SK-N-SH treated with all-trans-retinoic acid at 6 μM for 48 hours (cell line): Measurements from ENCODE around the gene C10orf120.

ENCODE experiments used
- BACH2 ChIP-seq: fragments of 250-450 bp; sonication (Bioruptor Pico); IDR thresholded peaks from 2 replicates; pipeline ENCODE4 v1.9.0; 2021; ENCODE audit warnings: mild to moderate bottlenecking, borderline replicate concordance
- CREB5 ChIP-seq: fragments of 250-450 bp; sonication (Bioruptor Pico); IDR thresholded peaks from 2 replicates; pipeline ENCODE4 v1.5.1; 2020; ENCODE audit warnings: low read depth, mild to moderate bottlenecking, moderate library complexity
- ISL1 ChIP-seq: fragments of 250-450 bp; sonication (Bioruptor Pico); IDR thresholded peaks from 2 replicates; pipeline ENCODE4 v2.1.2; 2022; ENCODE audit warnings: mild to moderate bottlenecking, moderate library complexity
- POU6F1 ChIP-seq: fragments of 250-450 bp; sonication (Bioruptor Pico); IDR thresholded peaks from 2 replicates; pipeline ENCODE4 v1.8.0; 2021; ENCODE audit warnings: low read depth, mild to moderate bottlenecking, moderate library complexity, borderline replicate concordance
- RARB ChIP-seq: fragments of 250-450 bp; sonication (Bioruptor Pico); IDR thresholded peaks from 2 replicates; pipeline ENCODE4 v1.8.0; 2021; ENCODE audit warnings: mild to moderate bottlenecking, moderate library complexity
- SNAI2 ChIP-seq: fragments of 250-450 bp; sonication (Bioruptor Pico); IDR thresholded peaks from 2 replicates; pipeline ENCODE4 v1.5.0; 2020; ENCODE audit warnings: mild to moderate bottlenecking, moderate library complexity
- TCF4 ChIP-seq: fragments of 250-450 bp; sonication (Bioruptor Pico); IDR thresholded peaks from 2 replicates; pipeline ENCODE4 v1.8.0; 2021; ENCODE audit warnings: mild to moderate bottlenecking, moderate library complexity, borderline replicate concordance
- ZFP3 ChIP-seq: fragments of 250-450 bp; sonication (Bioruptor Pico); IDR thresholded peaks from 2 replicates; pipeline ENCODE4 v1.5.0; 2020; ENCODE audit warnings: mild to moderate bottlenecking, moderate library complexity
- ZNF565 ChIP-seq: fragments of 450-650 bp; formaldehyde crosslinking; conservative IDR thresholded peaks from 2 replicates; pipeline ENCODE4 v1.5.0; 2020; ENCODE audit warnings: low read depth, mild to moderate bottlenecking, moderate library complexity
- ZNF70 ChIP-seq: fragments of 450-650 bp; formaldehyde crosslinking; IDR thresholded peaks from 2 replicates; pipeline ENCODE4 v1.5.0; 2020; ENCODE audit warnings: mild to moderate bottlenecking, moderate library complexity
- ZNF8 ChIP-seq: fragments of 450-650 bp; formaldehyde crosslinking; IDR thresholded peaks from 2 replicates; pipeline ENCODE4 v1.5.0; 2020; ENCODE audit warnings: mild to moderate bottlenecking, moderate library complexity
- TF ChIP-seq, protein P1 (sequence below): fragments of 250-450 bp; sonication (Bioruptor Pico); IDR thresholded peaks from 2 replicates; pipeline ENCODE4 v1.8.0; 2020; ENCODE audit warnings: mild to moderate bottlenecking, moderate library complexity, borderline replicate concordance
- TF ChIP-seq, protein P2 (sequence below): fragments of 250-450 bp; sonication (Bioruptor Pico); IDR thresholded peaks from 2 replicates; pipeline ENCODE4 v1.5.0; 2020; ENCODE audit warnings: mild to moderate bottlenecking, moderate library complexity
- TF ChIP-seq, protein P3 (sequence below): fragments of 250-450 bp; sonication (Bioruptor Pico); IDR thresholded peaks from 2 replicates; pipeline ENCODE4 v1.5.1; 2021; ENCODE audit warnings: mild to moderate bottlenecking, moderate library complexity

GRCh38 chr10:122673269-122673668 is 26.4 kb downstream of the C10orf120 start:
- TF ChIP-seq, protein P1, sequence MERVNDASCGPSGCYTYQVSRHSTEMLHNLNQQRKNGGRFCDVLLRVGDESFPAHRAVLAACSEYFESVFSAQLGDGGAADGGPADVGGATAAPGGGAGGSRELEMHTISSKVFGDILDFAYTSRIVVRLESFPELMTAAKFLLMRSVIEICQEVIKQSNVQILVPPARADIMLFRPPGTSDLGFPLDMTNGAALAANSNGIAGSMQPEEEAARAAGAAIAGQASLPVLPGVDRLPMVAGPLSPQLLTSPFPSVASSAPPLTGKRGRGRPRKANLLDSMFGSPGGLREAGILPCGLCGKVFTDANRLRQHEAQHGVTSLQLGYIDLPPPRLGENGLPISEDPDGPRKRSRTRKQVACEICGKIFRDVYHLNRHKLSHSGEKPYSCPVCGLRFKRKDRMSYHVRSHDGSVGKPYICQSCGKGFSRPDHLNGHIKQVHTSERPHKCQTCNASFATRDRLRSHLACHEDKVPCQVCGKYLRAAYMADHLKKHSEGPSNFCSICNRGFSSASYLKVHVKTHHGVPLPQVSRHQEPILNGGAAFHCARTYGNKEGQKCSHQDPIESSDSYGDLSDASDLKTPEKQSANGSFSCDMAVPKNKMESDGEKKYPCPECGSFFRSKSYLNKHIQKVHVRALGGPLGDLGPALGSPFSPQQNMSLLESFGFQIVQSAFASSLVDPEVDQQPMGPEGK (CRISPR knock-in tag) = no peak
- TF ChIP-seq POU6F1 (CRISPR knock-in tag) = no peak
- no peak for TF ChIP-seq SNAI2
- no peak for TF ChIP-seq TCF4 (CRISPR knock-in tag)
- TF ChIP-seq, protein P2, sequence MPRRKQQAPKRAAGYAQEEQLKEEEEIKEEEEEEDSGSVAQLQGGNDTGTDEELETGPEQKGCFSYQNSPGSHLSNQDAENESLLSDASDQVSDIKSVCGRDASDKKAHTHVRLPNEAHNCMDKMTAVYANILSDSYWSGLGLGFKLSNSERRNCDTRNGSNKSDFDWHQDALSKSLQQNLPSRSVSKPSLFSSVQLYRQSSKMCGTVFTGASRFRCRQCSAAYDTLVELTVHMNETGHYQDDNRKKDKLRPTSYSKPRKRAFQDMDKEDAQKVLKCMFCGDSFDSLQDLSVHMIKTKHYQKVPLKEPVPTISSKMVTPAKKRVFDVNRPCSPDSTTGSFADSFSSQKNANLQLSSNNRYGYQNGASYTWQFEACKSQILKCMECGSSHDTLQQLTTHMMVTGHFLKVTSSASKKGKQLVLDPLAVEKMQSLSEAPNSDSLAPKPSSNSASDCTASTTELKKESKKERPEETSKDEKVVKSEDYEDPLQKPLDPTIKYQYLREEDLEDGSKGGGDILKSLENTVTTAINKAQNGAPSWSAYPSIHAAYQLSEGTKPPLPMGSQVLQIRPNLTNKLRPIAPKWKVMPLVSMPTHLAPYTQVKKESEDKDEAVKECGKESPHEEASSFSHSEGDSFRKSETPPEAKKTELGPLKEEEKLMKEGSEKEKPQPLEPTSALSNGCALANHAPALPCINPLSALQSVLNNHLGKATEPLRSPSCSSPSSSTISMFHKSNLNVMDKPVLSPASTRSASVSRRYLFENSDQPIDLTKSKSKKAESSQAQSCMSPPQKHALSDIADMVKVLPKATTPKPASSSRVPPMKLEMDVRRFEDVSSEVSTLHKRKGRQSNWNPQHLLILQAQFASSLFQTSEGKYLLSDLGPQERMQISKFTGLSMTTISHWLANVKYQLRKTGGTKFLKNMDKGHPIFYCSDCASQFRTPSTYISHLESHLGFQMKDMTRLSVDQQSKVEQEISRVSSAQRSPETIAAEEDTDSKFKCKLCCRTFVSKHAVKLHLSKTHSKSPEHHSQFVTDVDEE (CRISPR knock-in tag) = no peak
- no peak for TF ChIP-seq ZNF8 (CRISPR knock-in tag)
- no peak for TF ChIP-seq CREB5 (CRISPR knock-in tag)
- TF ChIP-seq, protein P3, sequence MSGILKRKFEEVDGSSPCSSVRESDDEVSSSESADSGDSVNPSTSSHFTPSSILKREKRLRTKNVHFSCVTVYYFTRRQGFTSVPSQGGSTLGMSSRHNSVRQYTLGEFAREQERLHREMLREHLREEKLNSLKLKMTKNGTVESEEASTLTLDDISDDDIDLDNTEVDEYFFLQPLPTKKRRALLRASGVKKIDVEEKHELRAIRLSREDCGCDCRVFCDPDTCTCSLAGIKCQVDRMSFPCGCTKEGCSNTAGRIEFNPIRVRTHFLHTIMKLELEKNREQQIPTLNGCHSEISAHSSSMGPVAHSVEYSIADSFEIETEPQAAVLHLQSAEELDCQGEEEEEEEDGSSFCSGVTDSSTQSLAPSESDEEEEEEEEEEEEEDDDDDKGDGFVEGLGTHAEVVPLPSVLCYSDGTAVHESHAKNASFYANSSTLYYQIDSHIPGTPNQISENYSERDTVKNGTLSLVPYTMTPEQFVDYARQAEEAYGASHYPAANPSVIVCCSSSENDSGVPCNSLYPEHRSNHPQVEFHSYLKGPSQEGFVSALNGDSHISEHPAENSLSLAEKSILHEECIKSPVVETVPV (CRISPR knock-in tag) = no peak
- TF ChIP-seq RARB (CRISPR knock-in tag) = no peak
- TF ChIP-seq ZFP3 (CRISPR knock-in tag) = no peak
- no peak for TF ChIP-seq ZNF565
- no peak for TF ChIP-seq ISL1 (CRISPR knock-in tag)
- TF ChIP-seq BACH2 (CRISPR knock-in tag) = no peak
- no peak for TF ChIP-seq ZNF70 (CRISPR knock-in tag)
